ENCODE results near the gene FGF18. TPM values are rescaled to one million over a fixed set of nuclear protein-coding genes. Genes with fewer than 3 reads are reported as not detected.

Gene FGF18
- total and polyA plus RNA-seq, 2 experiments from 2014 or later, result 0.09 TPM; not detected in 1

- in situ Hi-C loops (cut with MboI), result loop anchor here (10.0 to 25.0 kb wide), 3 partner anchors 417 to 617 kb away; no protein-coding TSS in a partner anchor
- Histone ChIP-seq H3K36me3 (ENCODE audit: low read depth) (no peaks in the 10 kb centered on the region), H3K9ac (no peak overlapping the region), H3K4me3 (peak overlapping the region; percentile 63), H2AFZ (no peak overlapping the region), H3K27ac (no peak overlapping the region), H3K4me1 (ENCODE audit: insufficient read depth) (0 out of 2 replicates have a peak, but pooled peaks cover 6% of the 10 kb centered on the region), H3K27me3 (replicated peaks; ENCODE audit: insufficient read depth) (no peaks in the 10 kb centered on the region), H3K9me3 (ENCODE audit: low read depth) (no peaks in the 10 kb centered on the region), H3K79me2 (ENCODE audit: insufficient read depth) (no peaks in the 10 kb centered on the region), H3K4me2 (ENCODE audit: unreplicated experiment) (peak overlapping the region; percentile 75), H4K20me1 (ENCODE audit: insufficient read depth) (no peaks in the 10 kb centered on the region; the same call in 1 of the 2 replicates), H3F3A (ENCODE audit: insufficient read depth) (peaks cover 37% of the 10 kb centered on the region), H3K9me2 (ENCODE audit: insufficient read depth) (no peaks in the 10 kb centered on the region)
- DNase-seq, result peak; percentile 66
- 2 to 3% methylated on average over 65 to 92 of the region's 95 CpGs for WGBS, 2 experiments (ENCODE audit: low coverage in 1 of 2, low lambda C conversion rate in 2 of 2, missing lambda C conversion rate in 2 of 2)
- TF ChIP-seq EZH2phosphoT487 (IDR thresholded peaks at IDR 0.05; ENCODE audit: insufficient read depth, low read depth) (no peak), EZH2 (IDR thresholded peaks at IDR 0.05; ENCODE audit: insufficient read depth, poor library complexity, severe bottlenecking) (no peak)
Measured at GRCh38 chr5:171419688-171420430, 412 bp downstream of the FGF18 start.

GRCh38 chr5:171420431-171421241 lies 1.2 kb downstream of the FGF18 start:
- H3K4me1 ChIP-seq (ENCODE audit: insufficient read depth), result 0 out of 2 replicates have a peak, but pooled peaks cover 6% of the 10 kb centered on the region
- no peaks in the 10 kb centered on the region for H3K9me2 ChIP-seq (ENCODE audit: insufficient read depth)
- in situ Hi-C loops (cut with MboI), result loop anchor here (25.0 kb wide), 2 partner anchors 417 to 617 kb away; no protein-coding TSS in a partner anchor
- H3K79me2 ChIP-seq (ENCODE audit: insufficient read depth), result no peaks in the 10 kb centered on the region
- H3K4me2 ChIP-seq (ENCODE audit: unreplicated experiment), result peak overlapping the region; percentile 36
- TF ChIP-seq EZH2 (IDR thresholded peaks at IDR 0.05; ENCODE audit: insufficient read depth, poor library complexity, severe bottlenecking) (no peak), EZH2phosphoT487 (IDR thresholded peaks at IDR 0.05; ENCODE audit: insufficient read depth, low read depth) (no peak)
- no peak overlapping the region for H2AFZ ChIP-seq
- WGBS, 2 experiments (ENCODE audit: low coverage in 1 of 2, low lambda C conversion rate in 2 of 2, missing lambda C conversion rate in 2 of 2), result 4 to 5% methylated on average over 63 to 65 of the region's 65 CpGs
- peak overlapping the region; percentile 63 for H3K4me3 ChIP-seq
- DNase-seq, result peak; percentile 91
- H3K36me3 ChIP-seq (ENCODE audit: low read depth), result no peaks in the 10 kb centered on the region
- no peaks in the 10 kb centered on the region; the same call in 1 of the 2 replicates for H4K20me1 ChIP-seq (ENCODE audit: insufficient read depth)
- H3K9me3 ChIP-seq (ENCODE audit: low read depth), result no peaks in the 10 kb centered on the region
- peaks cover 29% of the 10 kb centered on the region for H3F3A ChIP-seq (ENCODE audit: insufficient read depth)
- no peak overlapping the region for H3K27ac ChIP-seq
- no peak overlapping the region for H3K9ac ChIP-seq
- H3K27me3 ChIP-seq (replicated peaks; ENCODE audit: insufficient read depth), result no peaks in the 10 kb centered on the region

GRCh38 chr5:171421331-171422262 lies 2.1 kb downstream of the FGF18 start:
- H3K4me1 ChIP-seq (ENCODE audit: insufficient read depth), result 0 out of 2 replicates have a peak, but pooled peaks cover 6% of the 10 kb centered on the region
- peaks cover 20% of the 10 kb centered on the region for H3F3A ChIP-seq (ENCODE audit: insufficient read depth)
- no peak overlapping the region for H2AFZ ChIP-seq
- no peaks in the 10 kb centered on the region for H3K36me3 ChIP-seq (ENCODE audit: low read depth)
- no peaks in the 10 kb centered on the region for H3K27me3 ChIP-seq (replicated peaks; ENCODE audit: insufficient read depth)
- H3K9me3 ChIP-seq (ENCODE audit: low read depth), result no peaks in the 10 kb centered on the region
- no peaks in the 10 kb centered on the region for H3K79me2 ChIP-seq (ENCODE audit: insufficient read depth)
- 83 to 92% methylated on average over 12 to 16 of the region's 16 CpGs for WGBS, 2 experiments (ENCODE audit: low coverage in 1 of 2, low lambda C conversion rate in 2 of 2, missing lambda C conversion rate in 2 of 2)
- TF ChIP-seq EZH2phosphoT487 (IDR thresholded peaks at IDR 0.05; ENCODE audit: insufficient read depth, low read depth), result no peak
- TF ChIP-seq EZH2 (IDR thresholded peaks at IDR 0.05; ENCODE audit: insufficient read depth, poor library complexity, severe bottlenecking), result no peak
- no peak overlapping the region for H3K9ac ChIP-seq
- H3K4me3 ChIP-seq, result no peak overlapping the region
- in situ Hi-C loops (cut with MboI), result loop anchor here (25.0 kb wide), 2 partner anchors 416 to 616 kb away; no protein-coding TSS in a partner anchor
- H3K4me2 ChIP-seq (ENCODE audit: unreplicated experiment), result peak overlapping the region; percentile 36
- H3K27ac ChIP-seq, result no peak overlapping the region
- no peaks in the 10 kb centered on the region; the same call in 1 of the 2 replicates for H4K20me1 ChIP-seq (ENCODE audit: insufficient read depth)
- no peaks in the 10 kb centered on the region for H3K9me2 ChIP-seq (ENCODE audit: insufficient read depth)
- no peak for DNase-seq

All from GM23248 (cell line).